Natural killer cell (primary cell): ENCODE results near the gene OBSCN. TPM values are rescaled to one million over a fixed set of nuclear protein-coding genes. Genes with fewer than 3 reads are reported as not detected.

Experiments
- ATAC-seq, 3 donors: fragments of 150-1000 bp in 2 of 3; fragments of 200-7000 bp in 1 of 3; cut with Tn5 transposase; 1 replicate in 1 of 3; 2 replicates in 2 of 3; pipeline ENCODE4 v1.10.0; 2021; ENCODE audit warnings: mild to moderate bottlenecking in 2 of 3, moderate library complexity in 2 of 3
- DNase-seq, 2 donors: peaks; one replicate each; pipeline versions ENCODE4 v3.0.0 to v3.0.0-alpha.2; 2013 to 2021; ENCODE audit warnings: mixed read lengths in 1 of 2
- H3K27ac ChIP-seq: one replicate; pipeline ENCODE4 v1.5.1; 2013; ENCODE audit warnings: mild to moderate bottlenecking, low read length
- H3K27me3 ChIP-seq: one replicate; pipeline ENCODE4 v1.6.1; 2013; ENCODE audit warnings: low read length; ENCODE audit not compliant: control insufficient read depth, insufficient read depth
- H3K36me3 ChIP-seq: one replicate; pipeline ENCODE4 v1.6.1; 2013; ENCODE audit warnings: low read length; ENCODE audit not compliant: control insufficient read depth, insufficient read depth
- H3K4me1 ChIP-seq: one replicate; pipeline ENCODE4 v1.6.1; 2013; ENCODE audit warnings: low read length; ENCODE audit not compliant: control insufficient read depth, insufficient read depth
- H3K4me3 ChIP-seq: one replicate; pipeline ENCODE4 v1.5.1; 2013; ENCODE audit warnings: low read length
- H3K9me3 ChIP-seq: one replicate; pipeline ENCODE4 v1.6.1; 2013; ENCODE audit warnings: low read length; ENCODE audit not compliant: control insufficient read depth, insufficient read depth
- H3K27ac Mint-ChIP-seq, 2 donors: one replicate each; pipeline ENCODE4 v1.8.0; 2022; ENCODE audit warnings: mild to moderate bottlenecking in 2 of 2, mixed read lengths in 2 of 2, moderate library complexity in 1 of 2
- H3K27me3 Mint-ChIP-seq, 2 donors: one replicate each; pipeline ENCODE4 v1.8.0; 2022; ENCODE audit warnings: low read depth in 2 of 2, mixed read lengths in 2 of 2
- H3K36me3 Mint-ChIP-seq: one replicate; pipeline ENCODE4 v1.8.0; 2022; ENCODE audit warnings: mixed read lengths
- H3K4me1 Mint-ChIP-seq, 2 donors: one replicate each; pipeline ENCODE4 v1.8.0; 2022; ENCODE audit warnings: mixed read lengths in 2 of 2
- H3K4me3 Mint-ChIP-seq: one replicate; pipeline ENCODE4 v1.8.0; 2022; ENCODE audit warnings: mild to moderate bottlenecking, moderate library complexity, mixed read lengths
- H3K9me3 Mint-ChIP-seq, 2 donors: one replicate each; pipeline ENCODE4 v1.8.0; 2022; ENCODE audit warnings: mixed read lengths in 2 of 2
- WGBS: methylation state at CpG from one replicate; pipeline ENCODE4 v1.1.7; 2013; ENCODE audit warnings: missing lambda C conversion rate; ENCODE audit not compliant: insufficient coverage; 5-methylcytosine and 5-hydroxymethylcytosine counted together
- intact Hi-C: fragments of 100-400 bp; cut with micrococcal nuclease; formaldehyde crosslinking; loops from one replicate; pipeline ENCODE4 v1.14.2; 2022
- total RNA-seq, 4 donors: library from RNA; stranded (reverse); fragments of 120-200 nt in 1 of 4; gene quantifications; one replicate each; pipeline versions ENCODE4 v1.2.3 to v1.2.4, GENCODE V29; 2013 to 2022
- TF ChIP-seq, protein P1 (sequence below): fragments of 200-600 bp; IDR thresholded peaks from one replicate; pipeline ENCODE4 v1.8.0; 2022; ENCODE audit warnings: antibody characterized with exemption

The OBSCN gene
- total RNA-seq, 3 donors from 2014 or later (not counting 1 experiment from before 2014, with no cell fraction given): 9.6 to 30.0 (median 14.3) TPM

DNA sequence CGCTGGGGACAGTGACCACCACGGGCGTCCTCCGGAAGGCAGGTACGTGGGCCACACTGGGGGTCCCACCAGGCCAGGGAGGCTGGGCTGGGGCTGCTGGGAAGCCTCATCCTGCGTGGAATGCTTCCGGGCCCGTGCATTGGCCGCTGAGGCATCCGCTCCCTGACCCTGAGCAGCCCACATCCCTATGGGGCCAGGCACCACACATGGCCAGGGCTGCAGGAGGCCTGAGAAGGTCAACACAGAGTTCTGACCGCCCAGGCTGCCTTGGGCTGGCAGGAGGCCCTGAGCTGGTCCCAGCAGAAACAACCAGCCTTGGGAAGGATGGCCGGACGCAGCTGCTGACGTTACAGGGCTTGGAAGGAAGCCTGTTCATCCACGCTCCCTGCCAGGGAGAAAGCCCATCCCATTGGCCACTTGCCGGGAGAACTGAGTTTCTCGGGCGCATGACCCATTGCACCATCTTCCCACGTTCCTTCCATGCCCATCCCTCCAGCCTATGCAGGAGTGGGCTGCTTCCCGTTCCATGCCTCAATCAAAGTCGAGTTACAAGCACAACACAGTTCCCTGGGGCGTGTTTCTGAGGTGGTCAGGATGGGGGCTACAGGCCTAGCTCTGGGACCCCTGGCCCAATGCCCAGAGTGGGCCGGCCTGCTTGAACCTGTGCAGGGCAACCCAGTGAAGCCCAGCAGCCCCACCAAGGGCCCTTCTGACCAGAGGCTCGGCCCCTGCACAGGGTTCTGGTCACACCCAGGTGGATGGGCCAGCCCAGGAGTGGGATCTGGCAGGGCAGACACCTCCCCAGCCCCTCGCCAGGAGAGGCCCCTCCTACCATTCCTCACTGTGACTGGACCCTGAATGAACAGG, 167.1 kb downstream of the OBSCN start:
- H3K27me3 ChIP-seq: peaks cover 10% of the 10 kb centered on the region
- H3K4me1 ChIP-seq: peaks cover 11% of the 10 kb centered on the region
- Mint-ChIP-seq H3K27ac (no peak overlapping the region), H3K27me3 (peaks cover 0 to 16% of the 10 kb centered on the region in 2 donors), H3K4me1 (peaks cover 6 to 7% of the 10 kb centered on the region in 2 donors), H3K9me3 (no peaks in the 10 kb centered on the region), H3K4me3 (no peak overlapping the region), H3K36me3 (no peaks in the 10 kb centered on the region)
- H3K36me3 ChIP-seq: no peaks in the 10 kb centered on the region
- H3K9me3 ChIP-seq: no peaks in the 10 kb centered on the region
- no peak for ATAC-seq
- intact Hi-C loops: no loop called here
- no peak for DNase-seq
- H3K4me3 ChIP-seq: no peak overlapping the region
- 93% methylated on average over 25 of the region's 25 CpGs for WGBS
- TF ChIP-seq, protein P1, sequence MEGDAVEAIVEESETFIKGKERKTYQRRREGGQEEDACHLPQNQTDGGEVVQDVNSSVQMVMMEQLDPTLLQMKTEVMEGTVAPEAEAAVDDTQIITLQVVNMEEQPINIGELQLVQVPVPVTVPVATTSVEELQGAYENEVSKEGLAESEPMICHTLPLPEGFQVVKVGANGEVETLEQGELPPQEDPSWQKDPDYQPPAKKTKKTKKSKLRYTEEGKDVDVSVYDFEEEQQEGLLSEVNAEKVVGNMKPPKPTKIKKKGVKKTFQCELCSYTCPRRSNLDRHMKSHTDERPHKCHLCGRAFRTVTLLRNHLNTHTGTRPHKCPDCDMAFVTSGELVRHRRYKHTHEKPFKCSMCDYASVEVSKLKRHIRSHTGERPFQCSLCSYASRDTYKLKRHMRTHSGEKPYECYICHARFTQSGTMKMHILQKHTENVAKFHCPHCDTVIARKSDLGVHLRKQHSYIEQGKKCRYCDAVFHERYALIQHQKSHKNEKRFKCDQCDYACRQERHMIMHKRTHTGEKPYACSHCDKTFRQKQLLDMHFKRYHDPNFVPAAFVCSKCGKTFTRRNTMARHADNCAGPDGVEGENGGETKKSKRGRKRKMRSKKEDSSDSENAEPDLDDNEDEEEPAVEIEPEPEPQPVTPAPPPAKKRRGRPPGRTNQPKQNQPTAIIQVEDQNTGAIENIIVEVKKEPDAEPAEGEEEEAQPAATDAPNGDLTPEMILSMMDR: no peak
- no peak overlapping the region for H3K27ac ChIP-seq

DNA sequence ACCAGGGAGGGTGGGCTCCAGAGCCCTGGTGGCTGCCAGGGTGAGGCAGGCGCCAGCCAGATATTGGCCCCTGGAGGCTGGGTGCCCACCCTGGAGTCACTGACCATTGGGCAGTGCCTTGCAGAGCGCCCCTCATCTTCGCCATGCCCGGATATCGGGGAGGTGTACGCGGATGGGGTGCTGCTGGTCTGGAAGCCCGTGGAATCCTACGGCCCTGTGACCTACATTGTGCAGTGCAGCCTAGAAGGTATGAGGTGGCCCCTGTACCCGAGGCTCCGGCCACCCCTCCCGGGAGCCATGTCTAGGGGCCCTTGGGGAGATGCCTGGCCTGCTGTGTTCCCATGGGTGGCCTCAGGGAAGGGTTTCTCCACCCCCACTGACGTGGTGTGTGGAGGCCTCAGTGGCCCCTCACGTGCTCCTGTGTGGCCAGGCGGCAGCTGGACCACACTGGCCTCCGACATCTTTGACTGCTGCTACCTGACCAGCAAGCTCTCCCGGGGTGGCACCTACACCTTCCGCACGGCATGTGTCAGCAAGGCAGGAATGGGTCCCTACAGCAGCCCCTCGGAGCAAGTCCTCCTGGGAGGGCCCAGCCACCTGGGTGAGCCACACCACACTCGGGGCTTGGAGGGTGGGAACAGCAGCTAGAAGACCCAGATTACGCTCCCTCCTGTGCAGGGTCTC, 167.9 kb downstream of the OBSCN start:
- TF ChIP-seq, protein P1: no peak
- H3K4me3 ChIP-seq: no peak overlapping the region
- Mint-ChIP-seq H3K4me1 (peaks cover 6 to 7% of the 10 kb centered on the region in 2 donors), H3K9me3 (no peaks in the 10 kb centered on the region), H3K27me3 (peaks cover 0 to 20% of the 10 kb centered on the region in 2 donors), H3K4me3 (no peak overlapping the region), H3K36me3 (no peaks in the 10 kb centered on the region), H3K27ac (no peak overlapping the region)
- H3K9me3 ChIP-seq: no peaks in the 10 kb centered on the region
- WGBS: 94% methylated on average over 22 of the region's 22 CpGs
- intact Hi-C loops: no loop called here
- no peak for DNase-seq
- H3K27me3 ChIP-seq: peaks cover 10% of the 10 kb centered on the region
- no peak for ATAC-seq
- peaks cover 11% of the 10 kb centered on the region for H3K4me1 ChIP-seq
- no peaks in the 10 kb centered on the region for H3K36me3 ChIP-seq
- H3K27ac ChIP-seq: no peak overlapping the region

DNA sequence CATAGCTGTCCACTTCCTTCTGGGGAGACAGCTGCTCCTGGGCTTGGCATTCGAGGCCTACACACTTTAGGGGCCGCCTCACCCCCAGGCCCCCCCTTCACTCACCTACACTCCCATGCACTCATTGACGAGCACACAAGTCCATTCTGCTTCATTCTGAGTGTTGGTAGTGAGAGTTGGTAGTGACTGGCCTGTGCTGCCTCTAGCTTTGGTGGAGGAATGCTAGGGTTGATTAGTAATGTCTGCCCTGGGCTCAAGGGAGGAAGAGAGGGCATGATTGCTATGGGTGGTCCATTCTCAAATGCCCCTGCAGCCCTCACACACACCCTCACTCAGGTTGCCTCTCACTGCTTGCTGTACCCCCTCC, 168.4 kb downstream of the OBSCN start:
- ATAC-seq: no peak
- TF ChIP-seq, protein P1: no peak
- no peak for DNase-seq
- Mint-ChIP-seq H3K4me1 (peaks cover 6 to 7% of the 10 kb centered on the region in 2 donors), H3K9me3 (no peaks in the 10 kb centered on the region), H3K4me3 (no peak overlapping the region), H3K27me3 (peaks cover 0 to 20% of the 10 kb centered on the region in 2 donors), H3K36me3 (no peaks in the 10 kb centered on the region), H3K27ac (no peak overlapping the region)
- H3K9me3 ChIP-seq: no peaks in the 10 kb centered on the region
- H3K27me3 ChIP-seq: peaks cover 10% of the 10 kb centered on the region
- 82% methylated on average over 2 of the region's 3 CpGs for WGBS
- no peaks in the 10 kb centered on the region for H3K36me3 ChIP-seq
- no peak overlapping the region for H3K4me3 ChIP-seq
- H3K4me1 ChIP-seq: peaks cover 11% of the 10 kb centered on the region
- no peak overlapping the region for H3K27ac ChIP-seq
- intact Hi-C loops: no loop called here
